Urothelium cell line (cell line): ENCODE data around the gene ESR2.
"Not testable (repeated sequence)": the region's sequence is repeated elsewhere in the genome, so short reads cannot be mapped to it uniquely, and the experiment has no call there.

Experiments used
- DNase-seq: peaks from one replicate; pipeline ENCODE4 v3.0.0; 2011; ENCODE audit warnings: low spot score, mixed read lengths
- FAIRE-seq: peaks from 2 replicates; lab custom pipeline; 2011; peaks lifted over from hg19 to GRCh38; lab: Jason Lieb, UNC

The ESR2 gene

GRCh38 chr14:64293976-64294671 is at the start of gene ESR2:
TSS of gene ESR2 (minus strand) at chr14:64294371. CDS start at chr14:64282985, 11,386 bp downstream.
- DNase-seq (no peak), FAIRE-seq (no peak)

- no peak for FAIRE-seq
Observed at GRCh38 chr14:64340560-64341196, 46.5 kb upstream of the ESR2 start.

GRCh38 chr14:64338616-64339316 is 44.6 kb upstream of the ESR2 start:
- DNase-seq (peak; percentile 100), FAIRE-seq (peak; percentile 99)

More at GRCh38 chr14:64340560-64341196, 46.5 kb upstream of the ESR2 start:
- no peak for DNase-seq

- DNase-seq: peak; percentile 78
- peak; percentile 17 for FAIRE-seq
Observed at GRCh38 chr14:64337888-64338615, 43.9 kb upstream of the ESR2 start.

GRCh38 chr14:64329149-64329548 is 35.0 kb upstream of the ESR2 start:
- DNase-seq (no peak), FAIRE-seq (no peak)

GRCh38 chr14:64326502-64326901 is 32.3 kb upstream of the ESR2 start:
- FAIRE-seq: no peak
- DNase-seq: no peak

GRCh38 chr14:64324895-64325294 is 30.7 kb upstream of the ESR2 start:
- FAIRE-seq: peak; percentile 70

GRCh38 chr14:64324461-64324860 is 30.3 kb upstream of the ESR2 start:
- DNase-seq: no peak
- no peak for FAIRE-seq

More at GRCh38 chr14:64324895-64325294, 30.7 kb upstream of the ESR2 start:
- peak; percentile 42 for DNase-seq

GRCh38 chr14:64320362-64320761 is 26.2 kb upstream of the ESR2 start:
- DNase-seq, FAIRE-seq: not testable (repeated sequence)

GRCh38 chr14:64318695-64319094 is 24.5 kb upstream of the ESR2 start:
- not testable (repeated sequence) for FAIRE-seq, DNase-seq

- FAIRE-seq (peak; percentile 46), DNase-seq (peak; percentile 79)
Observed at GRCh38 chr14:64303471-64303917, 9.3 kb upstream of the ESR2 start.

GRCh38 chr14:64298773-64299172 is 4.6 kb upstream of the ESR2 start:
- DNase-seq (no peak), FAIRE-seq (no peak)

GRCh38 chr14:64296561-64296960 is 2.4 kb upstream of the ESR2 start:
- FAIRE-seq (peak; percentile 9), DNase-seq (no peak)

GRCh38 chr14:64294672-64295413 is 672 bp upstream of the ESR2 start:
- DNase-seq: peak; percentile 84
- peak; percentile 93 for FAIRE-seq

GRCh38 chr14:64292197-64292596 is 2.0 kb downstream of the ESR2 start:
- no peak for FAIRE-seq
- no peak for DNase-seq

GRCh38 chr14:64289571-64289970 is 4.6 kb downstream of the ESR2 start:
- peak; percentile 52 for FAIRE-seq
- DNase-seq: no peak

GRCh38 chr14:64281805-64282204 is 12.4 kb downstream of the ESR2 start:
- DNase-seq (no peak), FAIRE-seq (no peak)

GRCh38 chr14:64279704-64280668 is 14.2 kb downstream of the ESR2 start:
- no peak for DNase-seq

GRCh38 chr14:64278458-64278857 is 15.7 kb downstream of the ESR2 start:
- no peak for DNase-seq
- no peak for FAIRE-seq

More at GRCh38 chr14:64279704-64280668, 14.2 kb downstream of the ESR2 start:
- FAIRE-seq: peak; percentile 40
